Activated naive CD8-positive, alpha-beta T cell treated with anti-CD3 and anti-CD28 coated beads, Interleukin-2, amount 50 U/mL, for 24 hours (primary cell): ENCODE measurements around the gene DPYSL5.

Source experiments
- ATAC-seq: fragments of 150-1000 bp; cut with Tn5 transposase; one replicate; pipeline ENCODE4 v1.10.0; 2021
- DNase-seq: peaks from one replicate; pipeline ENCODE4 v3.0.0; 2021
- H3K27ac Mint-ChIP-seq: one replicate; pipeline ENCODE4 v1.8.0; 2021; ENCODE audit warnings: mild to moderate bottlenecking, mixed read lengths
- H3K27me3 Mint-ChIP-seq: one replicate; pipeline ENCODE4 v1.8.0; 2021; ENCODE audit warnings: mixed read lengths
- H3K36me3 Mint-ChIP-seq: one replicate; pipeline ENCODE4 v1.8.0; 2021; ENCODE audit warnings: low read depth, mixed read lengths
- H3K4me1 Mint-ChIP-seq: one replicate; pipeline ENCODE4 v1.8.0; 2021; ENCODE audit warnings: mixed read lengths
- H3K4me3 Mint-ChIP-seq: one replicate; pipeline ENCODE4 v1.8.0; 2021; ENCODE audit warnings: mild to moderate bottlenecking, moderate library complexity, mixed read lengths
- H3K9me3 Mint-ChIP-seq: one replicate; pipeline ENCODE4 v1.8.0; 2021; ENCODE audit warnings: mixed read lengths

DPYSL5 gene

DNA sequence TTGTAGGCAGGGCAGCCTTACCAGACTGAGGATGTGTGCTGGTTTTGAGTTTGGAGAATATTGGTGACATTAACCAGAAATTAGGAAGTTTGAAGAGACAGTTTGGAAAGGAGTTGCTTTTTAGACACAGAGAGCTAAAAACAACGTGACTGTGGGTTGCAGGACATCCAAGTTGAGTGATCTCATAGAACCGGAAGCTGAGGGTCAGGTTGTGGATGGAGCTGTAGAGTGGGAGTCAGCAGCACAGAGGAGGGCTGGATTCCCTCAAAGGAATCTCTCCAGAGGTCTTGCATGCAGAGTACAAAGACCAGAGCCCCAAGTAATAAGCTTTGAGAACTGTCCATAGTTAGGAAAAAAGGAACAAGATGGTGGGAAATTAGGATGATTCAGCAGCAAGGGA lies 131.8 kb downstream of the DPYSL5 start:
- no peak overlapping the region for H3K4me3 Mint-ChIP-seq
- H3K36me3 Mint-ChIP-seq = no peaks in the 10 kb centered on the region
- no peaks in the 10 kb centered on the region for H3K9me3 Mint-ChIP-seq
- H3K27ac Mint-ChIP-seq = no peak overlapping the region
- DNase-seq = no peak
- no peak for ATAC-seq
- H3K4me1 Mint-ChIP-seq = no peaks in the 10 kb centered on the region
- no peaks in the 10 kb centered on the region for H3K27me3 Mint-ChIP-seq

DNA sequence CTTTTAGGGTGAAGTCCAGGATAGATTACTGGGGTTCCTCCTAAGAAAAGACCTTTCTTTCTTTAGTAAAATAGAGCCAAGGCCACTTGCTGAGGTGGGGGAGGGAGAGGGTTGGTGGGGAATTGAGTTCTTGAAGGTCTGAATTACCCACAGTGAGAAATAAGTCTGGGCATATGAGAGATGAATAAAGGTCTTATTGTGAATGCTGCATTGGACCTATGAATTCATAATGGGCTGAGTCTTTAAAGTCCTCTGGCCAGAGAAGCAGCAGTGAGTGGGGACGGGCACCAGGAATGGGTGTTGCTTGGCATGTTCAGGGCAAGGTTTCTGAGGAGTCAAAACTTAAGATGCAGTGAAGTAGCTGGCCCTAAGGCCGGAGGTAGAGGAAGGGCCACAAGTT lies 133.0 kb downstream of the DPYSL5 start:
- DNase-seq (no peak), ATAC-seq (no peak)
- Mint-ChIP-seq H3K4me1 (no peaks in the 10 kb centered on the region), H3K27ac (no peak overlapping the region), H3K9me3 (no peaks in the 10 kb centered on the region), H3K36me3 (no peaks in the 10 kb centered on the region), H3K4me3 (no peak overlapping the region), H3K27me3 (no peaks in the 10 kb centered on the region)

DNA sequence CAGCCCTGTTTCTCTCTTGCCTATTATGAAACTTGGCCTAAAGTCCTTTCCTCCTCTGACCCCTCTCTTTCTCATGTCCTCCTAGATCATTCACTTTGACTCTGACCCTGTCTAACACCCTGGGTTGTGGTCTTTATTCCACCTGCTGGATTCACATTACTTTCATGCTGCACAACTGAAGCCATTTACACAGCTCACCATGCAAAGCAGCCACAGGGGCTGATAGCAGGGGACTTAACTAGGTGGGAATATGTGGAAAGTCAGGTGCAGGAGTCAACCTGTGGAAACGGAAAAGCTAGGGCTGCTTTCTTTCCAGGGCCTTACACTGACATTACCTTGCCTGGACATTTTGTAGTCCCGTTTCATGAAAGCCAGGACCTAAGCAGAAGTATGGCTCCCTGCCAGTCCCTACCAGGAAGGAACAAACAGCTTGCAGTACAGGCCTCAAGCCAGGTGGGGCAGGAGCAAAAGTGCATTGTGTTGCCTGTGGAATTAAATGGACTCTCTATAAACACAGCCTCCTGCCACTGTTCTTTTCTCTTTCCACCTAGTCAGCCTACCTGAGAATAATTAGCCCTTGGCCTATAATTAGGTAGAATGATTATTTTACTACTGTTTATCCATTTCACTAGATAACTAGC lies 134.3 kb downstream of the DPYSL5 start:
- Mint-ChIP-seq H3K36me3 (no peaks in the 10 kb centered on the region), H3K27ac (no peak overlapping the region), H3K4me1 (no peaks in the 10 kb centered on the region), H3K9me3 (no peaks in the 10 kb centered on the region), H3K27me3 (no peaks in the 10 kb centered on the region), H3K4me3 (no peak overlapping the region)
- DNase-seq = no peak
- no peak for ATAC-seq

DNA sequence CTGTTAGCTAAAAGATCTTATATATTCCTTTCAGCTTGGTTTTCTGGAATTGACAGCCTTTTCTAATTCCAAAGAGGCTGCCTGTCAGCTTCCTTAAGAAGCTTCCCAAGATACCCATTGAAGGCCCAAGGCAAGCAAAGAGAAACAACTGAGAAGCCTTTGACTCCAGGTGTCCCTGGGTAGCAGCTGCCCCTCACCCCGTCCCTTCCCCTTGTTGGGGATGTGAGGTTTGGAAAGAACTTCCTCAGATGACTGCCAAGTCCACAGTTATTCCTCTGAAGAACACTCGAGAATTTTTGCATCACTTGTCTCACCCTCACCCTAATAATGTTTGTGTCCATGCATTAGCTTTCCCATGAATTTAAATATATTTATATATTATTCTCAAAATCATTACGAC lies 135.8 kb downstream of the DPYSL5 start:
- Mint-ChIP-seq H3K27ac (no peak overlapping the region), H3K27me3 (no peaks in the 10 kb centered on the region), H3K36me3 (no peaks in the 10 kb centered on the region)

DNA sequence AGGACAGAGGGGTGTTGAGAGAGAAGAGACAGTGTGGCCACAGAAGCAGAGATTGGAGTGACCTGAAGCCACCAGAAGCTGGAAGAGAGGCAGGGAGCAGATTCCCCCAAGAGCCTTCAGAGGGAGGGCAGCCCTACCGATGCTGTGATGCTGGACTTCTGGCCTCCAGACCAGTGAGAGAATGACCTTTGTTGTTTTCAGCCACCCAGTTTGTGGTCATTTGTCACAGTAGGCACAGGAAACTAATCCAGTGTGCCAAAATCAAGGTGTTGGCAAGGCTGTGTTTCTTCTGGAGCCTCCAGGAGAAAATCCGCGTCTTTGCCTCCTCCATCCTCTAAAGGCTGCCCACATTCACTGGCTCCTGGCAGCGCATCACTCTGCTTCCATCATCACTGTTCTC lies 137.9 kb downstream of the DPYSL5 start:
- H3K4me3 Mint-ChIP-seq = no peak overlapping the region

More for the DNA sequence above, 135.8 kb downstream of the DPYSL5 start:
- no peak overlapping the region for H3K4me3 Mint-ChIP-seq
- DNase-seq (no peak), ATAC-seq (no peak)
- no peaks in the 10 kb centered on the region for H3K9me3 Mint-ChIP-seq
- no peaks in the 10 kb centered on the region for H3K4me1 Mint-ChIP-seq

DNA sequence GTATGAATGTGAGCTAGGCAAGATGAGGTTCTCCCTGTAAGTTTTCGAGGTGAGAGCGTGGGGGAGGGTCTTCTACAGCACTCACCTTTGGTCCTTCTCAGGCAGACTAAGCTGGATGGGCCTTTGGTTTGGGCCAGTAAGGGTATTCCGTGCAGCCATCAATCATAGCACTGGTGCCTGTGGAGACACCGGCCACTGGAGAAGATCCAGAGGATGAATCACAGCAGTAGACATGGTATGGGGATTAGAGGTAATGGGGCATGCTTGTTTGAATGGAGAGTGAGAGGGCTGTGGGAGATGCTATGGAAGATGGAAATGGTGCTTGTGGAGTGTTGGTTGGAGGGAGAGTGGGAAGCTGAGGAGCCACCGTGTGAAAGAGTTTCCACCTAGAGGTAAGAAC lies 138.6 kb downstream of the DPYSL5 start:
- H3K36me3 Mint-ChIP-seq = no peaks in the 10 kb centered on the region
- no peak overlapping the region for H3K27ac Mint-ChIP-seq
- DNase-seq (no peak), ATAC-seq (no peak)
- H3K27me3 Mint-ChIP-seq = no peaks in the 10 kb centered on the region
- no peak overlapping the region for H3K4me3 Mint-ChIP-seq
- no peaks in the 10 kb centered on the region for H3K4me1 Mint-ChIP-seq
- H3K9me3 Mint-ChIP-seq = no peaks in the 10 kb centered on the region

More for the DNA sequence above, 137.9 kb downstream of the DPYSL5 start:
- Mint-ChIP-seq H3K27ac (no peak overlapping the region), H3K4me1 (no peaks in the 10 kb centered on the region), H3K27me3 (no peaks in the 10 kb centered on the region), H3K36me3 (no peaks in the 10 kb centered on the region), H3K9me3 (no peaks in the 10 kb centered on the region)
- DNase-seq = no peak
- no peak for ATAC-seq

DNA sequence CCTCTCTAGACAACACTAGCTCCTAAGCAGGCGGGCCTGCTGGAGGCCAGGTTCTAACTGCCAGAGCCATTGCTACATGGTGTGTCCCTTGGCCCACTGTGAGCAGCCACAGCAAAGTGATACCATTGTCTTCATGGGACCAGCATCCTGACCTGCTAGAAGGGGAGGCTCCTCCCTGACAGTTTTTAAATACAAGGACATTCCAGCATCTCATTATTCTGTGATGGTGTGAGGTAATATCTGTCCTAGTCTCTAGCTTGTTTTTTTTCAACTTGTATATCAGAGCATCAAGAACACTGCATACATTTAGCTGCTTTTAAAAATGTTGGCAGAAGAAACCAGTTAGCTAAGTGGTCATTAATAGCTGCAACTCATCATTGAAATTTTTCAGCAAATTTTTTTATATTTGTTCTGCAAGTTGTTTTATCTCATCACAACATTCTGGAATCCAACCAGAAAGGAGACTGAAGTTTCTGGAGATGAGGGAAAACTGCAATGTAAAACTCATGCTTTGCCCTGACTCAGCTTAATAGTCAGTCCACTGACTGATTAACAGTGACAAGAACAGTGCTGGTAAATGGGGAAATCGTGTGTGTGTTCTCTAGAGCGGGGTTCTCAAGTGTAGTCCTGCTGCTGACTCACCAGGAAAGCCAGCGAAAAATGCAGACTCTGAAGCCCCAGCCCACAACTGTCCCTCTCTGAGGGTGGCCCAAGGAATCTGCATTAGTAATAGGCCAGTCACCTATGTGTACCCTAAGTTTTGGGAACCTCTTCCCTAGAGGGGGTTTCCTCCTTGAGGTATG lies 140.3 kb downstream of the DPYSL5 start:
- Mint-ChIP-seq H3K4me3 (no peak overlapping the region), H3K4me1 (no peaks in the 10 kb centered on the region), H3K27me3 (no peaks in the 10 kb centered on the region), H3K27ac (no peak overlapping the region), H3K9me3 (no peaks in the 10 kb centered on the region), H3K36me3 (no peaks in the 10 kb centered on the region)
- ATAC-seq (no peak), DNase-seq (no peak)

DNA sequence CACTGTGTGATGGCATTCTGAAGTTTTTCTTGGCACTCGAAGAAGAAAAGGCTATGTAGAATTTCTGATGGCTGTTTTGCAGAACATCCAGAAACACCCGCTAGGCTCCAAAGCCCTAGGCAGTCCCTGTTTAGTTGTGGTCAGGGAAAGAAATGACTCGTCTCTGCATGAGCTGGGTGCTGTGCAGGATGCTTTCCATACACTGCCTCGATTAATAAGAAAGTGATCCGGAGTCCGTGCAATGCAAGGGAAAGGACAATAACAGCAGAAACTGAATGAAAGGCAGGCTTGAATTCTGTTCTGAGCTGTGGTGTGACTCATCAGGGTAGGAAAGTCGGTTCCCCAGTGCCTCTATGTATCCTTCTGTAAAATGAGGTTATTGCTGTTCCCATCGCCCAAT lies 141.2 kb downstream of the DPYSL5 start:
- ATAC-seq = no peak
- Mint-ChIP-seq H3K4me1 (no peaks in the 10 kb centered on the region), H3K9me3 (no peaks in the 10 kb centered on the region), H3K27ac (no peak overlapping the region), H3K27me3 (no peaks in the 10 kb centered on the region), H3K36me3 (no peaks in the 10 kb centered on the region), H3K4me3 (no peak overlapping the region)
- DNase-seq = no peak

DNA sequence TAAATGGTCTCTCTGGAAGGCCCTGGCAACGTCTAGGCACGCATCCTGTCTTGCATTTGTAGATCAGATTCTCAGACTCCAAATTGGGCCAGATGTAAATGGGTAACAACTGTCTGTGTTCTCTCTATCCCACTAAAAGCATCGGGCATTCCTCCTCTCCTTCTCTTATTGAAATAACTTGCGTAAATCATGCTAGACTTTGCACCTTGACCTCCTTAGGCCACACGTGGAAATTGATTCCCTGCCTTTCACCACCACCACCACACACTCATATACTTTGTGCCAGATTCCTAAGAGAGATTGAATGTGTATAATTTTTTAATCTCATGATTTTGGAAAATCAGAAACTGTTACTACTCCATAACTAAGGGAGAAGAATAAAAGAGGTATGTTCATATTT lies 143.8 kb downstream of the DPYSL5 start:
- Mint-ChIP-seq H3K4me1 (no peaks in the 10 kb centered on the region), H3K9me3 (no peaks in the 10 kb centered on the region), H3K4me3 (no peak overlapping the region), H3K36me3 (no peaks in the 10 kb centered on the region), H3K27ac (no peak overlapping the region), H3K27me3 (no peaks in the 10 kb centered on the region)
- DNase-seq = no peak
- no peak for ATAC-seq

DNA sequence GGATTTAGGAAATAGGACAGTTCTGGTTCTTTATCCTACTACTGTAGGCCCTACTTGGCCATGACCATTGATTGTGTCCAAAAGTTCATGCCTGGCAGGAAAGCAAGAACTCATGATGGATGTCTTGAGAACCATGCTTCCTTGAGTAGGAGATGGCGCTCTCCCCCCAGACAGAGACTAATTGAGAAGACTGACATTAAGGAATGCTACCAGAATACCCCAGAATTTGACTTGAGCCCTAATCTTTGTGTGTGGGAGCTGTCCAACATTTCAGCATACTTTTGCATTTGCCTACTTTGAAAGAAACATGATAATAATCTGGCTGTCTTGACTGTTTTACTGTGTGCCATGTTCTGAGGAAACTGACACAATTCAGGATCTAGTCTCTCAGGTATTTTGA lies 145.8 kb downstream of the DPYSL5 start:
- Mint-ChIP-seq H3K4me3 (no peak overlapping the region), H3K27ac (no peak overlapping the region), H3K4me1 (no peaks in the 10 kb centered on the region), H3K9me3 (no peaks in the 10 kb centered on the region), H3K27me3 (peaks cover under 1% of the 10 kb centered on the region), H3K36me3 (no peaks in the 10 kb centered on the region)
- ATAC-seq (no peak), DNase-seq (no peak)

DNA sequence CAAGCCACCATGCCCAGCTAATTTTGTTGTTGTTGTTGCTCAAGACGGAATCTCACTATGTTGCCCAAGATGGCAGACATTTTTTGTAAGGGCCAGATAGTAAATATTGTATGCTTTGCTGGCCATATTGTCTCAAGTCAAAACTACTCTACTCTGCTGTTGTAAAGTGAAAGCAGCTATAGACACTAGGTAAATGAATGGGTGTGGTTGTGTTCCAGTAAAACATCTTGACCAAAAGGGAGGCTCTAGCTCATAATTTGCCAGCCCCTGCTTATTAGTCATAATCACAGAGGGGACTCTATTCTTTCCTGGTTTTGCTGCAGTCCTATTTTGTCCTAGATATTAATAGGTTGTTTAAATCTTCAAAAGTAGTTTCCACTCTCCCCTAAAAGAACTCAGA lies 147.1 kb downstream of the DPYSL5 start:
- Mint-ChIP-seq H3K36me3 (no peaks in the 10 kb centered on the region), H3K4me1 (no peaks in the 10 kb centered on the region), H3K9me3 (no peaks in the 10 kb centered on the region), H3K27me3 (peaks cover 5% of the 10 kb centered on the region), H3K27ac (no peak overlapping the region), H3K4me3 (no peak overlapping the region)
- ATAC-seq (no peak), DNase-seq (no peak)

DNA sequence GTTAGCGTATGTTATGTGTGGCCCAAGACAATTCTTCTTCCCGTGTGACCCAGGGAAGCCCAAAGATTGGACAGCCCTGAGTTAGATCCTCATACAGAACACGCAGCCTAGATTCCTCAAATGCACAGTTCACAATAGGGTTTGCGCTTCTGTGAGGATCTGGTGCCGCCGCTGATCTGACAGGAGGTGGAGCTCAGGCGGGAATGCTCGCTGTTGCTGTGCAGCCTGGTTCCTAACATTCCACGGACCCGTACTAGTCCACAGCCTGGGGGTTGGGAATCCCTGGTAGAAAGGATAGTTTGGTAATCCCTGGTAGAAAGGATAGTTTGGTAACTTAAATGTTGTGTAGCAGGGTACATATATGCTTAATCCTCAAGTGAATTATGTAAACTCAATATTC lies 149.5 kb downstream of the DPYSL5 start:
- ATAC-seq (no peak), DNase-seq (no peak)
- Mint-ChIP-seq H3K36me3 (no peaks in the 10 kb centered on the region), H3K4me1 (no peaks in the 10 kb centered on the region), H3K9me3 (no peaks in the 10 kb centered on the region), H3K27ac (no peak overlapping the region), H3K4me3 (no peak overlapping the region), H3K27me3 (peaks cover 5% of the 10 kb centered on the region)

DNA sequence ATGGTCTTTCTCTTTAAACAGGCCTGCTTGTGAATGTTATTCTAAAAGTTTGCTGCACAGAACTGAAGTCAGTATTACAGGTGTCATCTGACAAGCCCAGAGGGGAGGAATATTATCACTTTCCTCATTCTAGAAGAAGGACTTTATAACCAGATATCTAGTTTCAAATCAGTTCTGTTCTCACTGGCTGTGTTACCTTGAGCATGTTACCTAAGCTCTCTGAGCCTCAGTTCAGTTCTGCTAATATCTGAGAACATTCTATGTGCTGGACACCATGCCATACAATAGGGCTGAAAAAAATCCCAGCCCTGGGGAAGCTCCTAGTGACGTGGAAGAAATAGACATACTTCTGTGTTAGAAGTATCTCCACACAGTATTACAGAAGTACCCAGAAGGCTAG lies 150.4 kb downstream of the DPYSL5 start:
- H3K27me3 Mint-ChIP-seq = peaks cover 5% of the 10 kb centered on the region
- no peaks in the 10 kb centered on the region for H3K36me3 Mint-ChIP-seq
- no peak for ATAC-seq
- H3K27ac Mint-ChIP-seq = no peak overlapping the region
- H3K9me3 Mint-ChIP-seq = no peaks in the 10 kb centered on the region
- no peak overlapping the region for H3K4me3 Mint-ChIP-seq
- no peaks in the 10 kb centered on the region for H3K4me1 Mint-ChIP-seq
- no peak for DNase-seq
